PC-3 (cell line): ENCODE results near the gene CFD. TPM values are rescaled to one million over a fixed set of nuclear protein-coding genes. Genes with fewer than 3 reads are reported as not detected.
"Not testable (repeated sequence)": the region's sequence is repeated elsewhere in the genome, so short reads cannot be mapped to it uniquely, and the experiment has no call there.

ENCODE experiments used
- ATAC-seq: fragments of 200-7000 bp; cut with Tn5 transposase; 2 replicates; pipeline ENCODE4 v1.9.1; 2020; ENCODE audit warnings: mild to moderate bottlenecking, moderate library complexity
- BruUV-seq: library from RNA; stranded (reverse); fragments of 400-500 nt; replicated peaks from 2 replicates; lab custom pipeline; 2021; lab: Mats Ljungman, UMichigan
- CTCF ChIA-PET: fragments of 300-600 bp; sonication (Branson Sonifier 250); formaldehyde crosslinking; loops from one replicate; lab custom pipeline; 2022; ENCODE audit warnings: antibody characterized with exemption; lab: Charles Lee
- POLR2A ChIA-PET: fragments of 300-600 bp; sonication (Branson Sonifier 250); formaldehyde crosslinking; loops from one replicate; lab custom pipeline; 2022; ENCODE audit warnings: antibody characterized with exemption; ENCODE audit not compliant: unreplicated experiment; lab: Charles Lee
- DNase-seq: peaks from one replicate; pipeline ENCODE4 v3.0.0-alpha.2; 2015
- H2AFZ ChIP-seq: fragments of 300-600 bp; sonication (generic); 2 replicates; pipeline ENCODE4 v1.6.0; 2016; ENCODE audit warnings: antibody characterized with exemption, low read length
- H3F3A ChIP-seq: fragments of 300-600 bp; sonication (generic); one replicate; pipeline ENCODE4 v1.6.0; 2017; ENCODE audit warnings: antibody characterized with exemption, low read length, control low read depth, mild to moderate bottlenecking; ENCODE audit not compliant: unreplicated experiment
- H3K27ac ChIP-seq: fragments of 300-600 bp; sonication (generic); 2 replicates; pipeline ENCODE4 v1.5.1; 2016; ENCODE audit warnings: mild to moderate bottlenecking, low read length
- H3K27me3 ChIP-seq: fragments of 300-600 bp; sonication (generic); 2 replicates; pipeline ENCODE4 v1.6.1; 2016; ENCODE audit warnings: low read length, mixed read lengths
- H3K36me3 ChIP-seq: fragments of 300-600 bp; sonication (generic); 2 replicates; pipeline ENCODE4 v1.6.1; 2016; ENCODE audit warnings: low read depth, mixed run types, low read length, mixed read lengths
- H3K4me1 ChIP-seq: fragments of 300-600 bp; sonication (generic); 2 replicates; pipeline ENCODE4 v1.5.1; 2016; ENCODE audit warnings: low read length; ENCODE audit not compliant: insufficient read depth
- H3K4me2 ChIP-seq: fragments of 300-600 bp; sonication (generic); 2 replicates; pipeline ENCODE4 v1.6.0; 2016; ENCODE audit warnings: low read length
- H3K4me3 ChIP-seq: fragments of 300-600 bp; sonication (generic); 2 replicates; pipeline ENCODE4 v1.5.1; 2016; ENCODE audit warnings: mild to moderate bottlenecking, low read length, mixed read lengths
- H3K79me2 ChIP-seq: fragments of 300-600 bp; sonication (generic); 2 replicates; pipeline ENCODE4 v1.6.1; 2017; ENCODE audit warnings: low read length, mixed read lengths
- H3K9ac ChIP-seq: fragments of 300-600 bp; sonication (generic); 2 replicates; pipeline ENCODE4 v1.6.0; 2016; ENCODE audit warnings: mild to moderate bottlenecking, low read length
- H3K9me2 ChIP-seq: fragments of 300-600 bp; sonication (generic); replicated peaks from 2 replicates; pipeline ENCODE4 v1.6.1; 2016; ENCODE audit warnings: mixed run types, low read length, mixed read lengths
- H3K9me3 ChIP-seq: fragments of 300-600 bp; sonication (generic); 2 replicates; pipeline ENCODE4 v1.6.1; 2016; ENCODE audit warnings: low read length, mixed read lengths
- H4K20me1 ChIP-seq: fragments of 300-600 bp; sonication (generic); 2 replicates; pipeline ENCODE4 v1.6.1; 2016; ENCODE audit warnings: low read length, mixed read lengths
- EZH2 ChIP-seq: fragments of 300-600 bp; sonication (generic); IDR thresholded peaks from one replicate; pipeline ENCODE4 v1.6.1; 2017; ENCODE audit warnings: antibody characterized with exemption, mild to moderate bottlenecking, low read length; ENCODE audit not compliant: unreplicated experiment
- EZH2phosphoT487 ChIP-seq: fragments of 300-600 bp; sonication (generic); IDR thresholded peaks from 2 replicates; pipeline ENCODE4 v1.6.1; 2018; ENCODE audit warnings: mild to moderate bottlenecking, antibody characterized with exemption, low read length, borderline replicate concordance
- intact Hi-C: fragments of 100-400 bp; cut with micrococcal nuclease; formaldehyde crosslinking; loops from 2 replicates; pipeline ENCODE4 v1.9.0; 2023
- total RNA-seq: library from RNA; depleted of rRNA; stranded (reverse); fragments of >200 nt; gene quantifications from 2 replicates; pipeline ENCODE4 v1.2.3, GENCODE V29; 2014
- TF ChIP-seq, protein P1 (sequence below): fragments of 300-600 bp; sonication (generic); conservative IDR thresholded peaks from 2 replicates; pipeline ENCODE4 v1.5.1; 2017; ENCODE audit warnings: antibody characterized with exemption, low read depth, mild to moderate bottlenecking, low read length

Gene CFD
- total RNA-seq, 1 experiment from 2014 or later: 22.4 TPM

DNA sequence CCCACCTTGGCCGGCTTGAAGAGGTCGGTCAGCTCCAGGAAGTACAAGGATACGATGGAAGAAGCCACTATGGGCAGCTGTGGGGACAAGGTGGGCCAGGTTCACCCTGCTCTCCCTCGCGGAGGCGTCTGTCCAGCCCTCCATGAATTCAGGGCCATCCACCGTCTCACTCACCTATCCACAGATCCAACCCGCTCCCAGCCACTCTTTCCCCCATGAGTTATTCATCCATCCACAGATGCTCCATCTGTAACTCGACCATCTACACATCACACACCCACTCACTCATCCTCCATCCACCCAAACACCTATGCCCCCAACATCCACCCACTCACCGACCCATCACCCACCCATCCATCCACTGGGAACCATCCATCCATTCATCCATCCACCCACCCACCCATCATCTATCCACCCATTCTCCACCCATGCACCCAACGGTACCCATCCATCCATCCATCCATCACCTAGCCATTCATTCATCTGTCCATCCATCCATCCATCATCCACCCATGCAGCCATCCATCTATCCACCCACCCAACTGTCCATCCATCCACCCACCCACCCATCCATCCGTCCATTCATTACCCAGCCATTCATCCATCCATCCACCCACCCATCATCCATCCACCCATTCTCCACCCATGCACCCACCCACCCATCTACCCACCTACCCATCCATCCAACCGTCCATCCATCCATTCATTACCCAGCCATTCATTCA is 43.5 kb upstream of the CFD start:
- no peak overlapping the region for H3K4me2 ChIP-seq
- intact Hi-C loops: no loop called here
- peaks cover 2% of the 10 kb centered on the region; the same call in 1 of the 2 replicates for H3K36me3 ChIP-seq
- DNase-seq (no peak), ATAC-seq (no peak)
- no peaks in the 10 kb centered on the region for H3K27me3 ChIP-seq
- BruUV-seq: no TSS peak
- H3K9me3 ChIP-seq: no peaks in the 10 kb centered on the region
- no peak overlapping the region for H3K4me3 ChIP-seq
- H3F3A ChIP-seq: no peaks in the 10 kb centered on the region
- no peaks in the 10 kb centered on the region for H3K79me2 ChIP-seq
- no peak overlapping the region for H3K9ac ChIP-seq
- TF ChIP-seq, protein P1, sequence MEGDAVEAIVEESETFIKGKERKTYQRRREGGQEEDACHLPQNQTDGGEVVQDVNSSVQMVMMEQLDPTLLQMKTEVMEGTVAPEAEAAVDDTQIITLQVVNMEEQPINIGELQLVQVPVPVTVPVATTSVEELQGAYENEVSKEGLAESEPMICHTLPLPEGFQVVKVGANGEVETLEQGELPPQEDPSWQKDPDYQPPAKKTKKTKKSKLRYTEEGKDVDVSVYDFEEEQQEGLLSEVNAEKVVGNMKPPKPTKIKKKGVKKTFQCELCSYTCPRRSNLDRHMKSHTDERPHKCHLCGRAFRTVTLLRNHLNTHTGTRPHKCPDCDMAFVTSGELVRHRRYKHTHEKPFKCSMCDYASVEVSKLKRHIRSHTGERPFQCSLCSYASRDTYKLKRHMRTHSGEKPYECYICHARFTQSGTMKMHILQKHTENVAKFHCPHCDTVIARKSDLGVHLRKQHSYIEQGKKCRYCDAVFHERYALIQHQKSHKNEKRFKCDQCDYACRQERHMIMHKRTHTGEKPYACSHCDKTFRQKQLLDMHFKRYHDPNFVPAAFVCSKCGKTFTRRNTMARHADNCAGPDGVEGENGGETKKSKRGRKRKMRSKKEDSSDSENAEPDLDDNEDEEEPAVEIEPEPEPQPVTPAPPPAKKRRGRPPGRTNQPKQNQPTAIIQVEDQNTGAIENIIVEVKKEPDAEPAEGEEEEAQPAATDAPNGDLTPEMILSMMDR: no peak
- TF ChIP-seq EZH2phosphoT487 (no peak), EZH2 (no peak)
- no peak overlapping the region for H3K27ac ChIP-seq
- H3K4me1 ChIP-seq: no peaks in the 10 kb centered on the region
- CTCF ChIA-PET: no interaction called here
- H3K9me2 ChIP-seq: no peaks in the 10 kb centered on the region
- 0 out of 2 replicates have a peak, but pooled peaks cover 4% of the 10 kb centered on the region for H4K20me1 ChIP-seq
- no peak overlapping the region for H2AFZ ChIP-seq
- POLR2A ChIA-PET: no interaction called here

DNA sequence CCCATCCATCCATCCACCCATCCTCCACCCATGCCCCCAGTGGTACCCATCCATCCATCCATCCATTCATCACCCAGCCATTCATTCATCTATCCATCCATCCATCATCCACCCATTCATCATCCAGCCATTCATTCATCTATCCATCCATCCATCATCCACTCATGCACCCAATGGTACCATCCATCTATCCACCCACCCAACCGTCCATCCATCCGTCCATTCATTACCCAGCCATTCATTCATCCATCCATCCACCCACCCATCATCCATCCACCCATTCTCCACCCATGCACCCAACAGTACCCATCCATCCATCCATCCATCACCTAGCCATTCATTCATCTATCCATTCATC is 43.0 kb upstream of the CFD start:
- CTCF ChIA-PET: no interaction called here
- Histone ChIP-seq H3K4me2 (no peak overlapping the region), H3F3A (no peaks in the 10 kb centered on the region), H3K36me3 (no peaks in the 10 kb centered on the region; the same call in 1 of the 2 replicates), H3K9ac (no peak overlapping the region), H3K4me3 (no peak overlapping the region), H4K20me1 (0 out of 2 replicates have a peak, but pooled peaks cover 2% of the 10 kb centered on the region), H3K9me3 (no peaks in the 10 kb centered on the region), H3K4me1 (no peaks in the 10 kb centered on the region), H3K79me2 (no peaks in the 10 kb centered on the region), H3K27ac (no peak overlapping the region), H3K27me3 (no peaks in the 10 kb centered on the region), H3K9me2 (no peaks in the 10 kb centered on the region), H2AFZ (no peak overlapping the region)
- TF ChIP-seq EZH2phosphoT487 (no peak), EZH2 (no peak)
- TF ChIP-seq, protein P1: no peak
- ATAC-seq: no peak
- intact Hi-C loops: no loop called here
- no peak for DNase-seq
- POLR2A ChIA-PET: no interaction called here
- BruUV-seq: no TSS peak

DNA sequence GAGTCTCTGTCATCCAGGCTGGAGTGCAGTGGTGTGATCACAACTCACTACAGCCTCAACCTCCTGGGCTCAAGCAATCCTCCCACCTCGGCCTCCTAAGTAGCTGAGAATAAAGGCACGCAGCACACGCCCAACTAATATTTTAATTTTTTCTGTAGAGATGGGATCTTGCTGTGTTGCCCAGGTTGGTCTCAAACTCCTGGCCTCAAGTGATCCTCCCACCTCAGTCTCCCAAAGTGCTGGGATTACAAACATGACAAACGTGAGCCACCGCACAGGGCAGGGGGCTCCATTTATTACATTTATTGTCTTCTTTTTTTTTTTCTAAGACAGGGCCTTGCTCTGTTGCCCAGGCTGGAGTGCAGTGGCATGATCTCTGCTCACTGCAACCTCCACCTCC is 39.3 kb upstream of the CFD start:
- H4K20me1 ChIP-seq, H3K4me3 ChIP-seq, H3K9ac ChIP-seq, CTCF ChIA-PET, POLR2A ChIA-PET, H3K27ac ChIP-seq, H3F3A ChIP-seq, ATAC-seq, intact Hi-C loops, H3K27me3 ChIP-seq, DNase-seq, H3K9me3 ChIP-seq, H3K36me3 ChIP-seq, H3K4me1 ChIP-seq, H3K9me2 ChIP-seq, H3K79me2 ChIP-seq, H3K4me2 ChIP-seq, BruUV-seq, H2AFZ ChIP-seq: not testable (repeated sequence)
